Activated T-helper 2 cell treated with anti-CD3 and anti-CD28 coated beads, Interferon-gamma antibody, Interleukin-2, Interleukin-4, amounts not matched to agents 10 μg/mL and 5 μg/mL and 100 μg/mL, durations not matched to agents 14 hours and 24 hours and 36 hours (primary cell): ENCODE measurements around the gene NRXN3. TPM values are rescaled to one million over a fixed set of nuclear protein-coding genes. Genes with fewer than 3 reads are reported as not detected.

Source experiments
- DNase-seq: peaks from one replicate; pipeline ENCODE4 v3.0.0; 2021; ENCODE audit warnings: low spot score
- H3K27ac Mint-ChIP-seq: one replicate; pipeline ENCODE4 v1.8.0; 2021; ENCODE audit warnings: mixed read lengths
- H3K27me3 Mint-ChIP-seq: one replicate; pipeline ENCODE4 v1.8.0; 2021; ENCODE audit warnings: low read depth, mixed read lengths
- H3K36me3 Mint-ChIP-seq: one replicate; pipeline ENCODE4 v1.8.0; 2021; ENCODE audit warnings: low read depth, mixed read lengths
- H3K4me1 Mint-ChIP-seq: one replicate; pipeline ENCODE4 v1.8.0; 2021; ENCODE audit warnings: low read depth, mixed read lengths
- H3K4me3 Mint-ChIP-seq: one replicate; pipeline ENCODE4 v1.8.0; 2021; ENCODE audit warnings: low read depth, mild to moderate bottlenecking, moderate library complexity, mixed read lengths
- H3K9me3 Mint-ChIP-seq: one replicate; pipeline ENCODE4 v1.8.0; 2021; ENCODE audit warnings: mixed read lengths
- intact Hi-C: fragments of 100-400 bp; cut with micrococcal nuclease; formaldehyde crosslinking; loops from one replicate; pipeline ENCODE4 v1.15.1; 2023
- total RNA-seq: library from RNA; stranded (reverse); gene quantifications from 2 replicates; pipeline ENCODE4 v1.2.3, GENCODE V29; 2022

The NRXN3 gene
- total RNA-seq, 1 donor from 2014 or later: not detected

DNA sequence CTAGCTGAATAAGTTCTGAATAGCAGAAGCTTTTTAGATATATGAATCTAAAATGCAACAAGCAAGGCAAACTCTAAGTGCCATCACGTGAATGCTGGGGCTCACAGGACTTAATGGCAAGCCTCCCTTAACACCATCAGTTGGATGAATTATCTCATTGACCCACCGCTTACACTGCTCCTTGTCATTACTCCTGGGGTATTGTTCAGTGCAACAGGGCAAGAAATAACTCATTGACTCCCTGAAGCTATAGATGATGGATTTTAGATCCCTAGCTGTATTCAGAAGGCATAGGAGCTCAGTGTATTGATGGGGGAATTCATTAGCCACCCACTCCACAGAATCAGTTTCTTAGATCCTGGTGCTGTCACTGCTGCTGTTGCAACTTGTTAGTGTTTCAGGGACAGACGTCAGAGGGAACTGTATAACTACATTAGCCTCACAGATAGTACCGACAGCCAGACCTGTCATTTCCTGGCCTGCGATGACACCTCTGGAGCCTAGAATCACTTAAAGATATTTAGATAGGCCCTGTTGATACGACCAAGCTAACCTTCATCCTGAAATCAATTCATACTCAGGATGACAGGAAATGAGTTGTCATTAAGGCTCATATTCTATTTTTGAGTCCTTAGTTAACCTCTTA lies 1305.8 kb downstream of the NRXN3 start:
- Mint-ChIP-seq H3K27ac (no peak overlapping the region), H3K27me3 (no peaks in the 10 kb centered on the region), H3K9me3 (peaks cover 4% of the 10 kb centered on the region), H3K4me3 (no peak overlapping the region), H3K4me1 (no peaks in the 10 kb centered on the region), H3K36me3 (no peaks in the 10 kb centered on the region)
- no peak for DNase-seq
- intact Hi-C loops: no loop called here

- no peak for DNase-seq
- H3K4me1 Mint-ChIP-seq: no peaks in the 10 kb centered on the region
- no peak overlapping the region for H3K4me3 Mint-ChIP-seq
- no peaks in the 10 kb centered on the region for H3K27me3 Mint-ChIP-seq
- H3K9me3 Mint-ChIP-seq: peaks cover 4% of the 10 kb centered on the region
- no peak overlapping the region for H3K27ac Mint-ChIP-seq
- intact Hi-C loops: no loop called here
- H3K36me3 Mint-ChIP-seq: no peaks in the 10 kb centered on the region
Measured at GRCh38 chr14:79476552-79476951, 1306.4 kb downstream of the NRXN3 start.

DNA sequence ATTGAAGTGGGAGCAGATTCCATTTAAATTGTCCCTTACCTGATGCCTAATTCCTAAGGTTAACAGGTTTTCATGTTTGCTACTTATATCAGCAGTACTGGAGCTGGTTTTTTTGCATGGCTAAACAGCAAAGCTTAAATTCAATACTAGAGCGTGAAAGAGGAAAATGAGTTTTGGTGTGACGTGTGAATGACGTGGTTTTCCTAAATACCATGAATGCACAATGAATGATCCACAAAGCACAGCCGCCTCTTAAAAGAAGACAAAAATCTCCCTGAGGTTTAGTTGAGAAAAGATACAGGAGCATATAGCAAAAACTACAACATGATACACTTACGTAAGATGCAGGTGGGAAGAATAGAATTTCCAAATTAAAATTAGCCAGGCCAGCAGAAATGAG lies 1310.0 kb downstream of the NRXN3 start:
- no peaks in the 10 kb centered on the region for H3K36me3 Mint-ChIP-seq
- no peak overlapping the region for H3K4me3 Mint-ChIP-seq
- no peak overlapping the region for H3K27ac Mint-ChIP-seq
- H3K27me3 Mint-ChIP-seq: no peaks in the 10 kb centered on the region
- no peaks in the 10 kb centered on the region for H3K4me1 Mint-ChIP-seq
- H3K9me3 Mint-ChIP-seq: no peaks in the 10 kb centered on the region
- intact Hi-C loops: no loop called here
- no peak for DNase-seq

DNA sequence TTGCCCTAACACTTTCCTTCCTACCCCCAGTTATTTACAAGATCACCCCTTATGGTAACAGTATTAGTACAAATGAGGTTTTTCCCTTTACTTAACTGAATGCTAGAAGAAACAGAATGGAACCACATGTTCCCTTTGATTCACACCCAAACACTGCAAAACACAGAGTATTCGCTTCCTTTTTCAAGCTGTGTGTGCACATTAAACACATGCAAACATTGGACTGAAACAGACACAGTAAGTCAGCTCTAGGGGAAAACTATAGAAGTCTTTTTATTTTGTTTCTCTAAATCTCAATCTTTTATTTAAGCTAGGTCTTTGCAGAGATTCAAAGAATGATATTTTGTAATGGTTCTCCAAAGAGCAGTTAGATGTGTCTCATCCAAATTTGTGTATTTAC lies 1312.7 kb downstream of the NRXN3 start:
- no peak for DNase-seq
- H3K9me3 Mint-ChIP-seq: peaks cover 4% of the 10 kb centered on the region
- no peak overlapping the region for H3K4me3 Mint-ChIP-seq
- intact Hi-C loops: no loop called here
- H3K27ac Mint-ChIP-seq: no peak overlapping the region
- no peaks in the 10 kb centered on the region for H3K27me3 Mint-ChIP-seq
- H3K4me1 Mint-ChIP-seq: no peaks in the 10 kb centered on the region
- H3K36me3 Mint-ChIP-seq: no peaks in the 10 kb centered on the region

GRCh38 chr14:79483477-79484388 lies 1313.6 kb downstream of the NRXN3 start:
- Mint-ChIP-seq H3K27me3 (no peaks in the 10 kb centered on the region), H3K9me3 (peaks cover 4% of the 10 kb centered on the region), H3K27ac (no peak overlapping the region), H3K4me3 (no peak overlapping the region), H3K4me1 (no peaks in the 10 kb centered on the region), H3K36me3 (no peaks in the 10 kb centered on the region)
- no peak for DNase-seq
- intact Hi-C loops: no loop called here

- intact Hi-C loops: no loop called here
- H3K4me3 Mint-ChIP-seq: no peak overlapping the region
- H3K36me3 Mint-ChIP-seq: no peaks in the 10 kb centered on the region
- no peaks in the 10 kb centered on the region for H3K27me3 Mint-ChIP-seq
- no peak for DNase-seq
- H3K9me3 Mint-ChIP-seq: peaks cover 8% of the 10 kb centered on the region
- no peaks in the 10 kb centered on the region for H3K4me1 Mint-ChIP-seq
- no peak overlapping the region for H3K27ac Mint-ChIP-seq
Measured at GRCh38 chr14:79487632-79488031, 1317.5 kb downstream of the NRXN3 start.

GRCh38 chr14:79491161-79491560 lies 1321.0 kb downstream of the NRXN3 start:
- no peak for DNase-seq
- Mint-ChIP-seq H3K27me3 (no peaks in the 10 kb centered on the region), H3K4me1 (no peaks in the 10 kb centered on the region), H3K4me3 (no peak overlapping the region), H3K9me3 (peaks cover 8% of the 10 kb centered on the region), H3K36me3 (no peaks in the 10 kb centered on the region), H3K27ac (no peak overlapping the region)
- intact Hi-C loops: no loop called here

DNA sequence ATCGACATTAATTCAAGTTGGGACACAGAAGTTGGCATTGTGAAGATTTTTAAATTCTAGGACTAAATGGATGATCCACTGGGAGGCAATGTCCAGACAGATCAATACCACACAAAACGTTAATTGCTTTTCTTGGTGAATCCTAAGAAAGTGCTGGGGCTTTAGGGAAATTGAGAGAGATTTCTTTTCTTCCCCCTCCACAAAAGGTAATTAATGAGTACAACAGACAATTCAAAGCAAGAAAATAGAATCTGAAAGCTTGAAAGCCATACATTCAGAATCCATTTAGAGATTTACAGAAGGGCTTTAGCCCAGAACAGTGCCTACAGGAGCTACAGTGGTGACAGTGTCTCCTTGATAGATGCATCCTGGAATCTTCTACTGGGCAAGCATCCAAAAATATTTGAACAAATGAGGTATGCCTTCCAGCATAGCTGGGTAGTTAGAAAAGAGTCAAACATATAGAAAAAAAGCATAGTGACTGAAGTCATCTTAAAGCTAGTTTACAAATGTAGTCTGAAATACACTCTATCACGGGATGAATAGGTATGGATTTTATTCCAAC lies 1323.0 kb downstream of the NRXN3 start:
- Mint-ChIP-seq H3K9me3 (peaks cover 4% of the 10 kb centered on the region), H3K27me3 (no peaks in the 10 kb centered on the region), H3K4me1 (no peaks in the 10 kb centered on the region), H3K27ac (no peak overlapping the region), H3K36me3 (no peaks in the 10 kb centered on the region), H3K4me3 (no peak overlapping the region)
- DNase-seq: no peak
- intact Hi-C loops: no loop called here

- DNase-seq: no peak
- H3K9me3 Mint-ChIP-seq: no peaks in the 10 kb centered on the region
- no peak overlapping the region for H3K27ac Mint-ChIP-seq
- H3K4me1 Mint-ChIP-seq: no peaks in the 10 kb centered on the region
- H3K27me3 Mint-ChIP-seq: no peaks in the 10 kb centered on the region
- intact Hi-C loops: no loop called here
- no peaks in the 10 kb centered on the region for H3K36me3 Mint-ChIP-seq
- H3K4me3 Mint-ChIP-seq: no peak overlapping the region
Measured at GRCh38 chr14:79496701-79497100, 1326.5 kb downstream of the NRXN3 start.

GRCh38 chr14:79500489-79500888 lies 1330.3 kb downstream of the NRXN3 start:
- intact Hi-C loops: no loop called here
- Mint-ChIP-seq H3K27ac (no peak overlapping the region), H3K27me3 (no peaks in the 10 kb centered on the region), H3K9me3 (no peaks in the 10 kb centered on the region), H3K36me3 (no peaks in the 10 kb centered on the region), H3K4me1 (no peaks in the 10 kb centered on the region), H3K4me3 (no peak overlapping the region)
- no peak for DNase-seq

- DNase-seq: no peak
- Mint-ChIP-seq H3K4me3 (no peak overlapping the region), H3K36me3 (no peaks in the 10 kb centered on the region), H3K27me3 (no peaks in the 10 kb centered on the region), H3K4me1 (no peaks in the 10 kb centered on the region), H3K9me3 (no peaks in the 10 kb centered on the region), H3K27ac (no peak overlapping the region)
- intact Hi-C loops: no loop called here
Measured at GRCh38 chr14:79502136-79502750, 1332.1 kb downstream of the NRXN3 start.

DNA sequence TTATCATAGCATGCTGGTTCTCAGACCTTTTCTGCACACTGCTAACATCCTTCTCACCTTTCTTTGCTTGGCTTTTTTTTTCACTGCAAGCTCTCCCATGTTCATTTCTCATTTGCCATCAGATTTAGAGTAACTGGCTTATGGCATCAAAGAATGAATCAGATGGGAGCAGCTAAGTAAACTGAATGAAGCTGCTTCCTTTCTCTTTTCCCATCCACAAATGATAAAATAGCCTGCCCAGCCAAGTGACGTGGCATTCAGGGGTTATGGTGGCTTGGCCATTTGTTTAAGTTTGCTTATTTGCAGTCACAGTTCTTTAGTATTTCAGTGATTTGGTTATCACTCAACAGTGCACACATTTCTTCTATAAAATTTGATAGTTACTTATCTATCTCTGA lies 1332.6 kb downstream of the NRXN3 start:
- no peaks in the 10 kb centered on the region for H3K9me3 Mint-ChIP-seq
- no peak overlapping the region for H3K27ac Mint-ChIP-seq
- intact Hi-C loops: no loop called here
- no peak overlapping the region for H3K4me3 Mint-ChIP-seq
- H3K36me3 Mint-ChIP-seq: no peaks in the 10 kb centered on the region
- no peaks in the 10 kb centered on the region for H3K4me1 Mint-ChIP-seq
- no peaks in the 10 kb centered on the region for H3K27me3 Mint-ChIP-seq
- DNase-seq: no peak

- Mint-ChIP-seq H3K27ac (no peak overlapping the region), H3K4me1 (no peaks in the 10 kb centered on the region), H3K4me3 (no peak overlapping the region), H3K36me3 (no peaks in the 10 kb centered on the region), H3K9me3 (peaks cover 3% of the 10 kb centered on the region), H3K27me3 (no peaks in the 10 kb centered on the region)
- DNase-seq: no peak
- intact Hi-C loops: no loop called here
Measured at GRCh38 chr14:79510659-79511058, 1340.5 kb downstream of the NRXN3 start.
